Activated CD4-positive, CD25-positive, alpha-beta regulatory T cell treated with anti-CD3 and anti-CD28 coated beads, Interleukin-2, amount 50 U/mL, for 24 hours (primary cell): ENCODE results near the gene ADAD2.
"Not testable (repeated sequence)": the region's sequence is repeated elsewhere in the genome, so short reads cannot be mapped to it uniquely, and the experiment has no call there.

Source experiments
- ATAC-seq, 2 donors: fragments of 150-1000 bp; cut with Tn5 transposase; one replicate each; pipeline ENCODE4 v1.10.0; 2021; ENCODE audit warnings: mild to moderate bottlenecking in 1 of 2, moderate library complexity in 1 of 2

Gene ADAD2

DNA sequence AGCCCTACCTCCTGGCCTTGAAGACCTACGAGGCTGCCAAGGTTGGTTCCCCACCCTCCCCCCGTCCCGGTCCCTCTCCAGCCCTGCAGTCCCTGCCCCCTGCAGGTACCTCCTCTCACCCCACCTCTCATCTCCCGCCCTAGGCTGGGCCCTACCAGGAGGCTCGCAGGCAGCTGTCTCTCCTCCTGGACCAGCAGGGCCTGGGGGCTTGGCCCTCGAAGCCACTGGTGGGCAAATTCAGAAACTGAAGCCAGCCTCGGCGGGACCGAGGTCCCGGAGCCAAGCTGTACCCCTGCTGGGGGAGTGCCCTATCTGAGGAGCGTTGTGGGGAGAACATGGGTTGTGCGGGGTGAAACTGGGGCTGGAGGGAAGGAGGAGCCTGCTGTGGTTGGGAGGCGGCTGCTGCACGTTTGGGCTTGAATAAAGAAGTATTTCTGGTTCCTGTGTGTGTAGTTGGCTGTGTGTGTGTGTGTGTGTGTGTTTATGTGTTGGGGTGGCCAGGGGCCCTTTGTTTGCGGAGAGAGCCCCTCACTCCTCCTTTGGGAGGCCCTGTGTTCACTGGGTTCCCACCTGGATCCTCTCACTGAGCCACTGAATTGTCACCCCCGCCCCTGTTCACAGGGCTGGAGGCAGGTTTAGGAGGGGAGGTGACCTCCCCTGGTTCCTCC is 5.9 kb downstream of the ADAD2 start:
- no peak for ATAC-seq

- no peak for ATAC-seq
These were observed 6.6 kb downstream of the ADAD2 start for GRCh38 chr16:84197466-84198128.

DNA sequence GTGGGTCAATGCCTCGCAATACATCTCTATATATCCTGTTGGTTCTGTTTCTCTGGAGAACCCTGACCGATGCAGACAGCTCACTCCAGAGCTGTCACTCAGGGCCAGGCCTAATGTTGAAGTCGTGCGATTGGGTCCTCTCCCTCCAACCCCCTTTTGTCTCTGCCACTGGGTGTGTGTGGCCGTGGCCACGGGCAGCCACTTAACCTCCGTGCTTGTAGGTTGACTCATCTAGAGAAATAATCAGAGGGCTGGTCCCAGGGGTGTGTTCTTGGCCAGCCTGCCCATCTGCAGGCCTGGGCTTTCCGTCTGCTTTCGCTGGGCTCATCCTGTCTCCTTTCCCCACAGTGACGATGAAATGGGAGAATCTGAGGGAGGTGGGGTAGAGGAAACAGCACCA is 7.4 kb downstream of the ADAD2 start:
- no peak for ATAC-seq

- no peak for ATAC-seq
These were observed 8.1 kb downstream of the ADAD2 start for GRCh38 chr16:84199097-84199496.

DNA sequence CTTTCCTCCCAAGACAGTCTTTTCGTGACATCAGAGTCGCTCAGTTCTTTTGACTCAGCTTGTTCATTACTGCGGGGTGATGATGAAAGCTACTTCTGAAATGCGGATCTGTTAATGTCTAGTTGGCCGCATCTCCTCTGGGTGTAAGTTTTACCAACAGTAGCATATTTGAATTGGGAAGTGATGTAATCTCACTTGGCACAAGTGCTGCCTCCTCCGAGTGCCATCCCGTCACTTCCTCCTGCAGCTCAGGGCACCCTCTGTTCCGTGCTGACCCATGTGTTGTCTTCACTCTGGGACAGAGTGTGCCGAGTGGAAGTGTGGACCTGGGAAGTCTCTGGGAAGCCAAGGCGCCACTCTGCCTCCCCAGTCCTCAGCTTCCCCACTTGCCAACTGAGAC is 8.9 kb downstream of the ADAD2 start:
- no peak for ATAC-seq

- ATAC-seq = not testable (repeated sequence)
These were observed 13.6 kb downstream of the ADAD2 start for GRCh38 chr16:84204551-84204950.

- not testable (repeated sequence) for ATAC-seq
These were observed 14.2 kb downstream of the ADAD2 start for GRCh38 chr16:84205123-84205522.

DNA sequence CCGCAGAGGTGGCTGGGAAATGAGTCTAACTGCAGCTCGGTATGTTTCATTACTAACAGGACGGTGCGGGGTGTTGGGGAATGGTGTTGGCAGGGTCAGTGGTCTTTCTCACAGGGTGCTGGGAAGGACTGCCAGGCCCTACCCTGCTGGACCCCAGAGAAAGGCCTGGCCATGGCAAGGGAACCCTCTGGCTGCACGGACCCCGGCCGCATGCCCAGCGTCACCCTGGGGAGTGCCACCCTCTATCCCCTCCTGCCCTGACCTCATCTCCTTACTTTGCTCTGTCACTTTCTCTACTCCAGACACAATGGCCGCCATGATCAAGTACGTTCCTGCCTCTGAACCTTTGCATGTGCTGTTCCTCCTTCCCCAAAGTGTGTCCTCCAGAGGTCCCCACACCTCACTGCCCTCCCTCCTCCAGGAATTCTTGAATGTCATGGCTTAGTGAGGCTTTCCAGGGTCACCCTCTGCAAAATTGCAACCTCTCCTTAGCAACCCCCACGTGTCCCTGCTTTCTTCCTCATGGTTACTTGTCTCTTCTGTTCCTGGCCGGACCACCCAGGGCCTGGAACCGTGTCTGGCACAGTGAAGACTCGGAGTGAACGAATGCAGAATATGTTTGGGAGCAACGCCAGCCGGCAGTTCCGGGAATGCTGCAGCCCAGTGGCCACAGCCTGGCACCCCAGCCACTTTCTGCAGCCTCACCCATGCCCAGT is 15.2 kb downstream of the ADAD2 start:
- no peak for ATAC-seq

GRCh38 chr16:84207251-84207650 is 16.3 kb downstream of the ADAD2 start:
- ATAC-seq = no peak

GRCh38 chr16:84207879-84208278 is 16.9 kb downstream of the ADAD2 start:
- ATAC-seq = no peak

GRCh38 chr16:84209989-84210388 is 19.0 kb downstream of the ADAD2 start:
- ATAC-seq = no peak

DNA sequence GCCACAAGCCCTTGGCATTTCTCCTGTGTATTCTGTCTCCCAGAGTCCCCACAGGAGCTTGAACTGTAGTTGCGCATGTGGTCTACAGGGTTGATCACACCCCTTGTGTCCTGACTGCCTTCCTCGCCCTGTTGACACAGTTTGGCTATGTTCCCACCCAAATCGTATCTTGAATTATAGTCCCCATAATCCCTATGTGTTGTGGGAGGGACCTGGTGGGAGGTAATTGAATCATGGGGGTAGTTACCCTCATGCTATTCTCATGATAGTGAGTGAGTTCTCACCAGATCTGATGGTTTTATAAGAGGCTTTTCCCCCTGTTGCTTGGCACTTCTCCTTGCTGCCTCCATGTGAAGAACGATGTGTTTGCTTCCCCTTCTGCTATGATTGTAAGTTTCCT is 21.2 kb downstream of the ADAD2 start:
- no peak for ATAC-seq

GRCh38 chr16:84212631-84213030 is 21.7 kb downstream of the ADAD2 start:
- ATAC-seq = no peak

GRCh38 chr16:84214451-84215066 is 23.6 kb downstream of the ADAD2 start:
- no peak for ATAC-seq

DNA sequence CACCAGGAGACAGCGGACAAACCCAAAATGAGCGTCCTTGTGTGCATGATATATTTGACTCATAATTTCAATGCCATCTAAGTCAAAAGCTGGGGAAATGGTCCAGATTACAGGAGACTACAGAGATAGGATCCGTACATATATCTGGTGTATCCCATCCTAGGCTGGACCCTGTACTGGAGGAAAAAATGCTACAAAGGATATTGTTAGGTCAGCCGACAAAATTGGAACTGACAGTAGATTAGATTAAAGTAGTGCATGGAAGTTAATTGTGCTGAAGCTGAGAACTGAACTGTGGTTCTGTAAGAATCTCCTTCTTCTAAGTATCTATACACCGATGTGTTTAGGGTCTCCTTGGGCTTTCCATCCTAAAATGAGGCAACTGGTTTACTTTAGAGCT is 24.6 kb downstream of the ADAD2 start:
- ATAC-seq = no peak

- not testable (repeated sequence) for ATAC-seq
These were observed 25.2 kb downstream of the ADAD2 start for GRCh38 chr16:84216144-84216543.

GRCh38 chr16:84218176-84218823 is 27.3 kb downstream of the ADAD2 start:
- no peak for ATAC-seq

DNA sequence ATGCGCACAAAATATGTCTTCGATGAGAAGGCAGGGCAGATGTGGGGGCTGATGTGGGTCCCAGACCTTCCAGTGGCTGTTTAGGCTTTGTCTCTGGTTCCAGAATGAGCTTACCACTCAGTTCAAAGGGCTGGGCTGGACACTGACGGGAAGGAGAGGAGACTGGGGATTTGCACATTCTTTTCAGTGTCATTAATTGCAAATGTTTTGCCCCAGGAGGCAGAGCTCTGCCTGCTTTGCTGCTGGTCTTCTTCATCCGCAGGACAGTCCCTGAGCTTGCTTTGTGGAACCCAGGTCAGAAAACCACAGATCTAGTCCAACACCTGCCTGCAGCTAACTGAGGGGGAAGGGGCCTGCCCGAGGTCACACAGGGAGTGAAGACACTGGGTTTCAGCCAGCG is 28.0 kb downstream of the ADAD2 start:
- ATAC-seq = no peak

GRCh38 chr16:84220851-84221250 is 29.9 kb downstream of the ADAD2 start:
- no peak for ATAC-seq

DNA sequence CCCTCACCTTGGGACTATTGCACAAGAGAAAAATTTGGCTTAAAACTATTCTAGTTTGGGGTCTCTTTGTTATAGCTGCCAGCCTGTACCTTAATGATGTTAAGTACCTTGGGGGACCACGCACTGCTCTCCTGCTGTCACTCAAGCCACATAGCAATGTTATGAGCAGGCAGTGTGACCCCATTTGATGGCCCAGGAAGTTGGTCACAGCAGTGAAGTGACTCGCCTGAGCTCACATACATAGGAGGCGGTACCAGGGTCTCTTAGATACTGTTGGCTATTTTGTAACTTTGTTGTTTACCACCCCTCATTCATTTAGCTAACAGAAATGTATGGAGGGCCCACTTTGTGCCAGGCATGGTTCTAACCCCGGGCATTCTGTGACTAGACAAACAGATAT is 32.5 kb downstream of the ADAD2 start:
- ATAC-seq = no peak

GRCh38 chr16:84224554-84224953 is 33.6 kb downstream of the ADAD2 start:
- ATAC-seq = no peak

GRCh38 chr16:84225126-84225525 is 34.2 kb downstream of the ADAD2 start:
- no peak for ATAC-seq

DNA sequence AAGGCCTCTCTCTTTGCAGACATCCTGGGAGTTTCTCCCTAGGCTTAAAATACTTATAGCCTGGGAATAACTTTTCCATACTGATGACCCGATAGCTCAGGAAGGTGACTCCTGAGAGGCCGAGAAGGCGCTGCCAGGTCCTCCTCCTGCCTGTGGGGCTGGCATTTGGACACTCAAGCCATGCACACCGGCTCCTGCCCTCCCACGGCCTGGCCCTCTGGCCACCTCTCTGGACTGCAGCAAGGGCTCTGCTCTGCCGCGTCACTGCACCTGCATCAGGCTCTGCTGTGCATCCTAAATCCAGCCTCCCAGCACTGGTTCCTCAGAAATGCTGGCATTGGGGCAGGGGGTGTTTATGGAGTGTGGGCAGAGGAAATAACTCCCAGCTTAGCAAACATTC is 34.6 kb downstream of the ADAD2 start:
- ATAC-seq = no peak
